Osteocyte (in vitro differentiated cells): Measurements from ENCODE around the gene CAMK2B. TPM values are rescaled to one million over a fixed set of nuclear protein-coding genes. Genes with fewer than 3 reads are reported as not detected.

Experiments
- DNase-seq: peaks from one replicate; pipeline ENCODE4 v3.0.0; 2021; ENCODE audit warnings: mixed read lengths; ENCODE audit not compliant: unreplicated experiment; ENCODE audit errors: extremely low spot score
- H3K27ac Mint-ChIP-seq: one replicate; pipeline ENCODE4 v1.8.0; 2021; ENCODE audit warnings: mild to moderate bottlenecking, mixed read lengths; ENCODE audit not compliant: unreplicated experiment
- H3K27me3 Mint-ChIP-seq: one replicate; pipeline ENCODE4 v1.8.0; 2021; ENCODE audit warnings: mixed read lengths; ENCODE audit not compliant: unreplicated experiment
- H3K36me3 Mint-ChIP-seq: one replicate; pipeline ENCODE4 v1.8.0; 2021; ENCODE audit warnings: mixed read lengths; ENCODE audit not compliant: unreplicated experiment
- H3K4me1 Mint-ChIP-seq: one replicate; pipeline ENCODE4 v1.8.0; 2021; ENCODE audit warnings: mixed read lengths; ENCODE audit not compliant: unreplicated experiment
- H3K4me3 Mint-ChIP-seq: one replicate; pipeline ENCODE4 v1.8.0; 2021; ENCODE audit warnings: mild to moderate bottlenecking, moderate library complexity, mixed read lengths; ENCODE audit not compliant: unreplicated experiment
- H3K9me3 Mint-ChIP-seq: one replicate; pipeline ENCODE4 v1.8.0; 2021; ENCODE audit warnings: mixed read lengths; ENCODE audit not compliant: unreplicated experiment
- CTCF ChIP-seq: fragments of 200-600 bp; sonication (generic); IDR thresholded peaks from 2 replicates; pipeline ENCODE4 v1.5.0; 2021; ENCODE audit warnings: antibody characterized with exemption, mild to moderate bottlenecking, moderate library complexity
- total RNA-seq: library from RNA; stranded (reverse); gene quantifications from 2 replicates; pipeline ENCODE4 v1.2.1, GENCODE V29; 2021

The CAMK2B gene
- total RNA-seq, 1 donor from 2014 or later = not detected

GRCh38 chr7:44275957-44276570 is 49.3 kb downstream of the CAMK2B start:
- no peaks in the 10 kb centered on the region for H3K27me3 Mint-ChIP-seq
- no peaks in the 10 kb centered on the region for H3K4me1 Mint-ChIP-seq
- no peak for DNase-seq
- no peaks in the 10 kb centered on the region for H3K9me3 Mint-ChIP-seq
- H3K27ac Mint-ChIP-seq = no peak overlapping the region
- no peaks in the 10 kb centered on the region for H3K36me3 Mint-ChIP-seq
- no peak overlapping the region for H3K4me3 Mint-ChIP-seq
- no peak for TF ChIP-seq CTCF

- TF ChIP-seq CTCF = no peak
- H3K36me3 Mint-ChIP-seq = no peaks in the 10 kb centered on the region
- H3K4me3 Mint-ChIP-seq = no peak overlapping the region
- no peaks in the 10 kb centered on the region for H3K4me1 Mint-ChIP-seq
- H3K27me3 Mint-ChIP-seq = no peaks in the 10 kb centered on the region
- no peak for DNase-seq
- H3K9me3 Mint-ChIP-seq = no peaks in the 10 kb centered on the region
- H3K27ac Mint-ChIP-seq = no peak overlapping the region
Measured at GRCh38 chr7:44275146-44275545, 50.2 kb downstream of the CAMK2B start.

- no peak for TF ChIP-seq CTCF
- no peaks in the 10 kb centered on the region for H3K9me3 Mint-ChIP-seq
- H3K4me1 Mint-ChIP-seq = no peaks in the 10 kb centered on the region
- no peak overlapping the region for H3K27ac Mint-ChIP-seq
- DNase-seq = no peak
- no peaks in the 10 kb centered on the region for H3K36me3 Mint-ChIP-seq
- H3K4me3 Mint-ChIP-seq = no peak overlapping the region
- H3K27me3 Mint-ChIP-seq = no peaks in the 10 kb centered on the region
Measured at GRCh38 chr7:44274623-44274975, 50.8 kb downstream of the CAMK2B start.

GRCh38 chr7:44273681-44274622 is 51.4 kb downstream of the CAMK2B start:
- DNase-seq = no peak
- no peaks in the 10 kb centered on the region for H3K4me1 Mint-ChIP-seq
- H3K36me3 Mint-ChIP-seq = no peaks in the 10 kb centered on the region
- no peaks in the 10 kb centered on the region for H3K9me3 Mint-ChIP-seq
- TF ChIP-seq CTCF = no peak
- H3K27me3 Mint-ChIP-seq = no peaks in the 10 kb centered on the region
- no peak overlapping the region for H3K27ac Mint-ChIP-seq
- H3K4me3 Mint-ChIP-seq = no peak overlapping the region

- Mint-ChIP-seq H3K4me1 (no peaks in the 10 kb centered on the region), H3K9me3 (no peaks in the 10 kb centered on the region), H3K27me3 (peaks cover 2% of the 10 kb centered on the region), H3K27ac (no peak overlapping the region), H3K36me3 (no peaks in the 10 kb centered on the region), H3K4me3 (no peak overlapping the region)
- DNase-seq = no peak
- TF ChIP-seq CTCF = no peak
Measured at GRCh38 chr7:44272981-44273380, 52.4 kb downstream of the CAMK2B start.
